Lower leg skin (tissue), 3 donors: ENCODE data around the gene FTO.

ENCODE experiments used
- POLR2A ChIP-seq, 2 donors: fragments of 450-650 bp; IDR thresholded peaks; one replicate each; pipeline ENCODE4 v1.6.1; 2016 to 2017; ENCODE audit warnings: antibody characterized with exemption in 2 of 2, mild to moderate bottlenecking in 1 of 2, moderate library complexity in 1 of 2
- TF ChIP-seq, protein P1 (sequence below), 3 donors: fragments of 450-650 bp; IDR thresholded peaks; one replicate each; pipeline ENCODE4 v1.5.1; 2016; ENCODE audit warnings: antibody characterized with exemption in 3 of 3, mild to moderate bottlenecking in 3 of 3, moderate library complexity in 2 of 3

DNA sequence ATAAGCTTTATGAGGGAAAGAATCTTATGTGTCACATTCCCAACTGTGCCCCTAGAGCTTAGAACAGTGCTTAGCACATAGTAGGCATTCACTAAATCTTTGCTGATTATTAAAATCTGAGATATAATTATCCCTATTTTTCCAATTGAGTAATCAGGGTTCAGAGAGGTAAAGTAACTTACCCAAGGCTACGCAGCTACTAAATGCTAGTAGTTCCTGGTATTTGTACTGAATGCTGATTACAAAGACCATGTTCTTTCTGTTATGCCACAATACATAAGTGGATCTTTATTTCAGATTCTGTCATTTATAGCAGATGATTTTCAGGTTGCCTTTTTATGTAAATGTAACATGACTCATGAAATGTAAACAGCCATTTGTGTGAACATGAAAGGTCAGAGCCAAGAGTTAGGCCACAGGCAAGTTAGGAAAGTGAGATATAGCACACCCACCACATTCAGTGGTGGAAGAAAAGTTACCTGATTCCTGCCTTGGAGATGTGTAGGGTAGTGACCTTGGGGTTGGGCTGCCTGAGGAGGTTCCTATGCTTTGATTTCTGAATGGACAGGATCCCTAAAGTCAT, 77.2 kb downstream of the FTO start:
- TF ChIP-seq, protein P1, sequence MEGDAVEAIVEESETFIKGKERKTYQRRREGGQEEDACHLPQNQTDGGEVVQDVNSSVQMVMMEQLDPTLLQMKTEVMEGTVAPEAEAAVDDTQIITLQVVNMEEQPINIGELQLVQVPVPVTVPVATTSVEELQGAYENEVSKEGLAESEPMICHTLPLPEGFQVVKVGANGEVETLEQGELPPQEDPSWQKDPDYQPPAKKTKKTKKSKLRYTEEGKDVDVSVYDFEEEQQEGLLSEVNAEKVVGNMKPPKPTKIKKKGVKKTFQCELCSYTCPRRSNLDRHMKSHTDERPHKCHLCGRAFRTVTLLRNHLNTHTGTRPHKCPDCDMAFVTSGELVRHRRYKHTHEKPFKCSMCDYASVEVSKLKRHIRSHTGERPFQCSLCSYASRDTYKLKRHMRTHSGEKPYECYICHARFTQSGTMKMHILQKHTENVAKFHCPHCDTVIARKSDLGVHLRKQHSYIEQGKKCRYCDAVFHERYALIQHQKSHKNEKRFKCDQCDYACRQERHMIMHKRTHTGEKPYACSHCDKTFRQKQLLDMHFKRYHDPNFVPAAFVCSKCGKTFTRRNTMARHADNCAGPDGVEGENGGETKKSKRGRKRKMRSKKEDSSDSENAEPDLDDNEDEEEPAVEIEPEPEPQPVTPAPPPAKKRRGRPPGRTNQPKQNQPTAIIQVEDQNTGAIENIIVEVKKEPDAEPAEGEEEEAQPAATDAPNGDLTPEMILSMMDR (IDR thresholded peaks at IDR 0.05): no peak
- no peak for TF ChIP-seq POLR2A (IDR thresholded peaks at IDR 0.05)
